Bronchial epithelial cell (primary cell): ENCODE results near the gene C16orf74. TPM values are rescaled to one million over a fixed set of nuclear protein-coding genes. Genes with fewer than 3 reads are reported as not detected.

Experiments used
- DNase-seq: peaks from one replicate; pipeline ENCODE4 v3.0.0-alpha.2; 2010; ENCODE audit warnings: low read depth
- FAIRE-seq: peaks from 2 replicates; lab custom pipeline; 2011; peaks lifted over from hg19 to GRCh38; lab: Jason Lieb, UNC
- H3K27me3 ChIP-seq: 2 replicates; pipeline ENCODE4 v1.5.1; 2011; ENCODE audit warnings: low read length; ENCODE audit not compliant: control insufficient read depth, insufficient read depth
- H3K36me3 ChIP-seq: 2 replicates; pipeline ENCODE4 v1.5.1; 2011; ENCODE audit warnings: low read length; ENCODE audit not compliant: control insufficient read depth, insufficient read depth
- H3K4me3 ChIP-seq: 2 replicates; pipeline ENCODE4 v1.5.1; 2011; ENCODE audit warnings: mild to moderate bottlenecking, low read depth, low read length, control low read depth
- total RNA-seq: library from RNA; depleted of rRNA; stranded (reverse); fragments of >200 nt; gene quantifications from 2 replicates; pipeline ENCODE4 v1.2.1, GENCODE V29; 2014
- TF ChIP-seq, protein P1 (sequence below): IDR thresholded peaks from 2 replicates; pipeline ENCODE4 v1.5.1; 2011; ENCODE audit warnings: mild to moderate bottlenecking, moderate library complexity, low read length, control low read depth, inconsistent platforms; ENCODE audit not compliant: insufficient read depth, severe bottlenecking

C16orf74 gene
- total RNA-seq, 1 donor from 2014 or later: 167 TPM

- no peak for DNase-seq
- no peaks in the 10 kb centered on the region for H3K27me3 ChIP-seq
- H3K36me3 ChIP-seq: peaks cover 32% of the 10 kb centered on the region
- no peak for FAIRE-seq
- TF ChIP-seq, protein P1, sequence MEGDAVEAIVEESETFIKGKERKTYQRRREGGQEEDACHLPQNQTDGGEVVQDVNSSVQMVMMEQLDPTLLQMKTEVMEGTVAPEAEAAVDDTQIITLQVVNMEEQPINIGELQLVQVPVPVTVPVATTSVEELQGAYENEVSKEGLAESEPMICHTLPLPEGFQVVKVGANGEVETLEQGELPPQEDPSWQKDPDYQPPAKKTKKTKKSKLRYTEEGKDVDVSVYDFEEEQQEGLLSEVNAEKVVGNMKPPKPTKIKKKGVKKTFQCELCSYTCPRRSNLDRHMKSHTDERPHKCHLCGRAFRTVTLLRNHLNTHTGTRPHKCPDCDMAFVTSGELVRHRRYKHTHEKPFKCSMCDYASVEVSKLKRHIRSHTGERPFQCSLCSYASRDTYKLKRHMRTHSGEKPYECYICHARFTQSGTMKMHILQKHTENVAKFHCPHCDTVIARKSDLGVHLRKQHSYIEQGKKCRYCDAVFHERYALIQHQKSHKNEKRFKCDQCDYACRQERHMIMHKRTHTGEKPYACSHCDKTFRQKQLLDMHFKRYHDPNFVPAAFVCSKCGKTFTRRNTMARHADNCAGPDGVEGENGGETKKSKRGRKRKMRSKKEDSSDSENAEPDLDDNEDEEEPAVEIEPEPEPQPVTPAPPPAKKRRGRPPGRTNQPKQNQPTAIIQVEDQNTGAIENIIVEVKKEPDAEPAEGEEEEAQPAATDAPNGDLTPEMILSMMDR: no peak
- H3K4me3 ChIP-seq: no peak overlapping the region
Measured at GRCh38 chr16:85670840-85671239, 80.1 kb downstream of the C16orf74 start.

GRCh38 chr16:85668676-85669424 is 82.0 kb downstream of the C16orf74 start:
- FAIRE-seq: no peak

DNA sequence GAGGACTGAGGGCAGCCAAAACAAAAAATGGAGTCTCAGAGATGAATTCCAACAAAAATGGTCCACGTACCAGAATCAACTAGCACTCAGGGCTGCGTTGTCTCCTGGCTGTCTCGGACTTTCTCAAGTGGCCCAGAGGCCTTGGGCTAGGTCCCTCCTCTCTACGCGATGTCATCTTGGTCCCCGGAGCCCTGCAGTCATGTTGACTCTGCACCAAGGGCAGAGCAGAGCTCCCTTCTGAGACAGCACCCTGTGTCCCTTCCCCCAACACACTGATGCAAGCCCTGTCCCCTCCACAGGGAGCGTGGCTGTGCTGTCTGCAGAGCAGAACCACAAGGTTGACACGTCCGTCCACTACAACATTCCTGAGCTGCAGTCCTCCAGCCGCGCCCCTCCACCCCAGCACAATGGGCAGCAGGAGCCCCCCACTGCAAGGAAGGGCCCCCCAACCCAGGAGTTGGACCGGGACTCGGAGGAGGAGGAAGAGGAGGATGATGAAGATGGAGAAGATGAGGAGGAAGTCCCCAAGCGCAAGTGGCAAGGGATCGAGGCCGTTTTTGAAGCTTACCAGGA is 83.0 kb downstream of the C16orf74 start:
- H3K27me3 ChIP-seq: no peaks in the 10 kb centered on the region
- TF ChIP-seq, protein P1: no peak
- H3K4me3 ChIP-seq: no peak overlapping the region
- H3K36me3 ChIP-seq: peaks cover 49% of the 10 kb centered on the region
- DNase-seq (no peak), FAIRE-seq (no peak)

More at GRCh38 chr16:85668676-85669424, 82.0 kb downstream of the C16orf74 start:
- no peaks in the 10 kb centered on the region for H3K27me3 ChIP-seq
- no peak overlapping the region for H3K4me3 ChIP-seq
- TF ChIP-seq, protein P1: no peak
- DNase-seq: no peak
- peaks cover 41% of the 10 kb centered on the region for H3K36me3 ChIP-seq

DNA sequence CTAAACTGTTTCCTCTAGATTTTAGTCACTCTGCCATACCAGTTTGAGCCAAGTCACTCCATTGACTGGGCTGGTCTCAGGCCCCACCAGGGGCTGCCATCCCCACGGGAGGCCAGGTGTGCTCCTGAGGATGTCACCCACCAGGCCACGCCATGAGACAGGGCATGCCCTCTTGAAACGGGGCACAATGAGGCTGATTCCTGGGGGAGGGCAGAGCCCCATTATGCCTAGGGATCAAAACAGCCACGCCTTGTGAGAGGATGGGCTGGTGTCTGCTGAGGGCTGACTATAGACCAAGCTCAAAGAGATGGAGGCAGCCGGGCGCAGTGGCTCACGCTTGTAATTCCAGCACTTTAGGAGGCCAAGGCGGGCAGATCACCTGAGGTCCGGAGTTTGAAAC is 83.6 kb downstream of the C16orf74 start:
- DNase-seq (no peak), FAIRE-seq (no peak)
- TF ChIP-seq, protein P1: no peak
- peaks cover 52% of the 10 kb centered on the region for H3K36me3 ChIP-seq
- H3K27me3 ChIP-seq: no peaks in the 10 kb centered on the region
- no peak overlapping the region for H3K4me3 ChIP-seq

DNA sequence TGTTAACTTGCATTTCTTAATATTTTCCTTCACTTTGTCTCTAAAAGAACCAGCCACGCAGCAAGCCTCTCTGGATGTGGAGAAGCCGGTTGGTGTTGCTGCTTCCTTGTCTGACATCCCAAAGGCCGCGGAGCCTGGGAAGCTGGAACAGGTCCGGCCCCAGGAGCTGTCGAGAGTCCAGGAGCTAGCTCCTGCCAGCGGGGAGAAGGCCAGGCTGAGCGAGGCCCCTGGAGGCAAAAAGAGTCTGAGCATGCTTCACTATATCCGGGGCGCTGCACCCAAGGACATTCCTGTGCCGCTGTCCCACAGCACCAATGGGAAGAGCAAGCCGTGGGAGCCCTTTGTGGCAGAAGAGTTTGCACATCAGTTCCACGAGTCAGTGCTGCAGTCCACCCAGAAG is 85.0 kb downstream of the C16orf74 start:
- no peak overlapping the region for H3K4me3 ChIP-seq
- H3K27me3 ChIP-seq: no peaks in the 10 kb centered on the region
- FAIRE-seq (no peak), DNase-seq (no peak)
- TF ChIP-seq, protein P1: no peak
- peaks cover 57% of the 10 kb centered on the region for H3K36me3 ChIP-seq
